NB4 (cell line): Measurements from ENCODE around the gene LAMA5.

ENCODE experiments used
- DNase-seq: peaks from one replicate; pipeline ENCODE4 v3.0.0; 2010; ENCODE audit warnings: low read depth
- H3K4me3 ChIP-seq: one replicate; pipeline ENCODE4 v1.5.1; 2011; ENCODE audit warnings: mild to moderate bottlenecking, low read depth, low read length, moderate library complexity
- CTCF ChIP-seq: IDR thresholded peaks from one replicate; pipeline ENCODE4 v1.5.1; 2012; ENCODE audit warnings: low read depth, low read length
- MAX ChIP-seq: IDR thresholded peaks from 2 replicates; pipeline ENCODE4 v1.6.1; 2011; ENCODE audit warnings: low read depth, low read length
- MYC ChIP-seq: IDR thresholded peaks from 2 replicates; pipeline ENCODE4 v1.6.1; 2011; ENCODE audit warnings: low read depth, low read length
- POLR2A ChIP-seq: IDR thresholded peaks from 2 replicates; pipeline ENCODE4 v1.6.1; 2011; ENCODE audit warnings: mild to moderate bottlenecking; ENCODE audit not compliant: insufficient read length; ENCODE audit errors: extremely low read depth

Gene LAMA5

GRCh38 chr20:62269871-62270270 lies 97.2 kb downstream of the LAMA5 start:
- TF ChIP-seq MYC, result no peak
- no peak for TF ChIP-seq CTCF
- TF ChIP-seq POLR2A, result no peak
- TF ChIP-seq MAX, result no peak
- no peak for DNase-seq
- H3K4me3 ChIP-seq, result no peak overlapping the region

GRCh38 chr20:62269378-62269777 lies 97.7 kb downstream of the LAMA5 start:
- TF ChIP-seq MAX, result no peak
- TF ChIP-seq CTCF, result no peak
- TF ChIP-seq POLR2A, result no peak
- no peak for TF ChIP-seq MYC
- H3K4me3 ChIP-seq, result no peak overlapping the region
- DNase-seq, result no peak

GRCh38 chr20:62268228-62268900 lies 98.7 kb downstream of the LAMA5 start:
- TF ChIP-seq MAX (no peak), CTCF (no peak), POLR2A (no peak), MYC (no peak)
- no peak for DNase-seq
- H3K4me3 ChIP-seq, result no peak overlapping the region

GRCh38 chr20:62267543-62267942 lies 99.6 kb downstream of the LAMA5 start:
- DNase-seq, result no peak
- no peak overlapping the region for H3K4me3 ChIP-seq

GRCh38 chr20:62266851-62267250 lies 100.3 kb downstream of the LAMA5 start:
- no peak for DNase-seq
- TF ChIP-seq POLR2A (no peak), CTCF (no peak), MYC (no peak), MAX (no peak)
- no peak overlapping the region for H3K4me3 ChIP-seq

More at GRCh38 chr20:62267543-62267942, 99.6 kb downstream of the LAMA5 start:
- no peak for TF ChIP-seq POLR2A
- TF ChIP-seq MYC, result no peak
- TF ChIP-seq MAX, result no peak
- TF ChIP-seq CTCF, result no peak

GRCh38 chr20:62266340-62266739 lies 100.8 kb downstream of the LAMA5 start:
- no peak for DNase-seq
- no peak overlapping the region for H3K4me3 ChIP-seq

More at GRCh38 chr20:62266340-62266739, 100.8 kb downstream of the LAMA5 start:
- TF ChIP-seq MYC (no peak), POLR2A (no peak), CTCF (no peak), MAX (no peak)
